DMS114 treated with DMSO at 0.1 percent for 48 hours (cell line): ENCODE results near the gene KIF3A.
A peak's percentile ranks its signal among the peaks of the same experiment; 100 is the strongest.

Experiments used
- DNase-seq: peaks from one replicate; lab custom pipeline; 2025; ENCODE audit not compliant: unreplicated experiment; lab: John Stamatoyannopoulos, UW

Gene KIF3A

GRCh38 chr5:132736853-132737833 lies at the start of gene KIF3A:
KIF3A (minus strand) TSS chr5:132737546; CDS start chr5:132737419, 127 bp downstream.
- DNase-seq = peak; percentile 97

- DNase-seq = no peak
Observed at GRCh38 chr5:132787076-132787475, 49.7 kb upstream of the KIF3A start.

GRCh38 chr5:132785864-132786263 lies 48.5 kb upstream of the KIF3A start:
- no peak for DNase-seq

GRCh38 chr5:132785365-132785764 lies 48.0 kb upstream of the KIF3A start:
- no peak for DNase-seq

GRCh38 chr5:132782101-132782500 lies 44.8 kb upstream of the KIF3A start:
- no peak for DNase-seq

- DNase-seq = no peak
Observed at GRCh38 chr5:132781029-132781428, 43.7 kb upstream of the KIF3A start.

- no peak for DNase-seq
Observed at GRCh38 chr5:132780577-132780976, 43.2 kb upstream of the KIF3A start.

- no peak for DNase-seq
Observed at GRCh38 chr5:132779961-132780360, 42.6 kb upstream of the KIF3A start.

- no peak for DNase-seq
Observed at GRCh38 chr5:132778856-132779255, 41.5 kb upstream of the KIF3A start.

- no peak for DNase-seq
Observed at GRCh38 chr5:132778129-132778528, 40.8 kb upstream of the KIF3A start.

- peak; percentile 24 for DNase-seq
Observed at GRCh38 chr5:132777209-132778069, 40.1 kb upstream of the KIF3A start, which contains the start of gene SEPTIN8. SEPTIN8 (minus strand) TSS chr5:132777239; CDS start chr5:132777137, 102 bp downstream.

- no peak for DNase-seq
Observed at GRCh38 chr5:132776938-132777208, 39.5 kb upstream of the KIF3A start.

- DNase-seq = peak; percentile 16
Observed at GRCh38 chr5:132776131-132776937, 39.0 kb upstream of the KIF3A start.

- DNase-seq = no peak
Observed at GRCh38 chr5:132775476-132775961, 38.2 kb upstream of the KIF3A start.

GRCh38 chr5:132774896-132775295 lies 37.5 kb upstream of the KIF3A start:
- DNase-seq = no peak

- no peak for DNase-seq
Observed at GRCh38 chr5:132774406-132774805, 37.1 kb upstream of the KIF3A start.

- no peak for DNase-seq
Observed at GRCh38 chr5:132773601-132774355, 36.4 kb upstream of the KIF3A start.

GRCh38 chr5:132773114-132773513 lies 35.8 kb upstream of the KIF3A start:
- no peak for DNase-seq

GRCh38 chr5:132772291-132773070 lies 35.1 kb upstream of the KIF3A start:
- no peak for DNase-seq
